ENCODE results near the gene MATCAP1. TPM values are rescaled to one million over a fixed set of nuclear protein-coding genes. Genes with fewer than 3 reads are reported as not detected.

MATCAP1 gene
- total and polyA plus RNA-seq, 8 donors: 36.8 to 66.9 (median 57.0) TPM

DNA sequence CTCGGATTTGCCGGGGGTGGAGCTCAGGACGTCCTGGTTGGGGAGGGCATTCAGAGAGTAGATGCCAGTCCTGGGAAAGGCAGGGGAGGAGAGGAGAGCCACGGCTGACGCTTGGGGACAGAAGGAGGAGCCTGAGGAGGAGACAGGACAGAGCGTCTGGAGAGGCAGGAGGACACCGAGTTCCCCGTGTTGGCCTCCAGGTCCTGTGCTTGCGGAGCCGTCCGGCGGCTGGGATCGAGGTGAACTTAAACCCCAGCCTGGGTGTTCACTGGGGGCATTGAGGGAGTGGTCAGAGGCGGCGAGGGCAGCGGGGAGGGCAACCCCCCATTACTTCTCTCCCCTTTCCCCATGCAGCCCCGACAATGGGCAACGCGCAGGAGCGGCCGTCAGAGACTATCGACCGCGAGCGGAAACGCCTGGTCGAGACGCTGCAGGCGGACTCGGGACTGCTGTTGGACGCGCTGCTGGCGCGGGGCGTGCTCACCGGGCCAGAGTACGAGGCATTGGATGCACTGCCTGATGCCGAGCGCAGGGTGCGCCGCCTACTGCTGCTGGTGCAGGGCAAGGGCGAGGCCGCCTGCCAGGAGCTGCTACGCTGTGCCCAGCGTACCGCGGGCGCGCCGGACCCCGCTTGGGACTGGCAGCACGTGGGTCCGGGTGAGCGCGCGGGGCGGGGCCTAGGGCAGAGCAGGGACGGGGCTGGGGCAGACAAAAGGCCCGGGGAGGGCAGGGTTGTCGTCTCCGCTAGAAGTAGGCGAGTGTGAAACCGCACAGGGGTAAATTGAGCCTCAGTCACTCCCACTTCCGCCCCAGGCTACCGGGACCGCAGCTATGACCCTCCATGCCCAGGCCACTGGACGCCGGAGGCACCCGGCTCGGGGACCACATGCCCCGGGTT lies 9.7 kb downstream of the MATCAP1 start:
- TF ChIP-seq CTCF (IDR thresholded peaks at IDR 0.05): peak in 1 of 2 donors; percentile 16
- Histone ChIP-seq H3K4me1 (peaks cover 38 to 80% of the 10 kb centered on the region in 2 donors), H3K36me3 (no peaks in the 10 kb centered on the region), H3K9me3 (no peaks in the 10 kb centered on the region), H3K4me3 (peak overlapping the region; percentile 21 to 39), H3K27me3 (peaks cover 0 to 72% of the 10 kb centered on the region in 2 donors), H3K27ac (peak overlapping the region; percentile 79 to 81)
- ATAC-seq (peak; percentile 72), DNase-seq (peak; percentile 45 to 95 (median 86))
- intact Hi-C loops (cut with DNase I): no loop called here

DNA sequence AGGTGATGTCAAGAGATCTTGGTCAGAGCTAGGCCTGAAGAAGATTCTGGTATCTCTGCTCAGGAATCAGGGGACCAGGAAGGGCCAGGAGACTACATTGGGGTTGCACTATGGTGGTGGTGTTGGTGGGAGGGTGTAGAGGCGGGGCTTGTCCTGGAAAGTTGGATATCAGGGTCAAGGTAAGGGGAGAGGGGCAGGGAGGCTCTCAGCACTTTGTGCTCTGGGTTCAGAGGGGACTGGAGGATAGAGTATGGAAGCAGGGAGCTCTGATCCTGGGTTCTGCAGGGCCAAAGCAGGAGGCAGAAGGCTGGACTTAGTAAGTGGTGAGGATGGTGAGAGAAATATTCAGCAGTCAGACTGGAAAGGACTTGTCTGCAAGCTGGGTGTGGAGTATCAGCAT lies 10.4 kb downstream of the MATCAP1 start:
- H3K4me3 ChIP-seq: peak overlapping the region; percentile 21 to 39
- ATAC-seq: no peak
- peak overlapping the region; percentile 79 to 81 for H3K27ac ChIP-seq
- H3K36me3 ChIP-seq: no peaks in the 10 kb centered on the region
- DNase-seq: no peak
- peaks cover 32 to 74% of the 10 kb centered on the region in 2 donors for H3K4me1 ChIP-seq
- intact Hi-C loops (cut with DNase I): no loop called here
- no peak for TF ChIP-seq CTCF (IDR thresholded peaks at IDR 0.05)
- no peaks in the 10 kb centered on the region for H3K9me3 ChIP-seq
- H3K27me3 ChIP-seq: peaks cover 0 to 77% of the 10 kb centered on the region in 2 donors

GRCh38 chr16:67170949-67171649 lies 12.7 kb downstream of the MATCAP1 start:
- DNase-seq (no peak), ATAC-seq (peak; percentile 6)
- H3K27me3 ChIP-seq: peaks cover 4 to 86% of the 10 kb centered on the region in 2 donors
- peak overlapping the region; percentile 81 to 90 for H3K27ac ChIP-seq
- intact Hi-C loops (cut with DNase I): no loop called here
- no peaks in the 10 kb centered on the region for H3K9me3 ChIP-seq
- no peak for TF ChIP-seq CTCF (IDR thresholded peaks at IDR 0.05)
- H3K4me3 ChIP-seq: peak overlapping the region; percentile 29 to 43
- no peaks in the 10 kb centered on the region for H3K36me3 ChIP-seq
- peaks cover 27 to 61% of the 10 kb centered on the region in 2 donors for H3K4me1 ChIP-seq

DNA sequence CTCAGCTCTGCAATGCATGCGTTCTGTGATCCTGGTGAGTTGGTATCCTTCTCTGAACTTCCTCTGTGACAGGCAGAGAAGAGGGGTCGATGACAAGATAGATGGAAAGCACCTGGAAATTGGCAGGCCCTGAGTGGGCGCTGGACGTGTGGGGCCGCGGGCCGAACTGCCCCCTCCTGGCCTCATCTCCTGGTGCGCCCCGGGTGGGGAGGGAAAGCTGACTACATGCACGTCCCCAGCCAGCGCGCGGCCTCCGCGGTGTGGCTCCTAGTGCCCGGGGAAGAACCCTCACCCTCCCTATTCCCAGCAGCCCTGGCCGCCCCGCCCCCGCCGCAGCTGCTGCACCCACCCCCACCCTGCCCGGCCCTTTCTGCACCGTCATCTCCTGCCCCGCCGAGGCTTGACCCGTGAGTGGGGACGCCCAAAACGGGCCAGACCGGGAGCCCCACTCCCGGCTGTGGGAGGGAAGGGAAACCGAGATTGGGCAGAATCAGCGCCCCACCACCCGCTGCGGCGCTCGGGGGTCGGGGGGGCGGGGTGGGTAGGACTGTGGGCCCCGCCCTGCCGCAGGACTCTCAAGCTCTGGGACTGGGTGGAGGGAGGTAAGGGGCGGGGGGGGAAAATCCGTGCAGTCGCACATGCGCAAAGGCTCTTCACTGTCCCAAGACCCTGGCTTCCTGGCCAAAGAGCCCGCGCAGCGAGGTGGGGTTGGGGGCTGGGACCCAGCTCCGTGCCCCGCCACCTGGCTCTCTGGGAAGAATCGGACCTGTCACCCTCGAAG lies 13.4 kb downstream of the MATCAP1 start, which contains the start of gene NOL3:
NOL3 (plus strand) TSS at position 371 of the 781 bp plus-strand sequence.
- peak; percentile 72 for ATAC-seq
- H3K27me3 ChIP-seq: peaks cover 11 to 90% of the 10 kb centered on the region in 2 donors
- no peaks in the 10 kb centered on the region for H3K36me3 ChIP-seq
- intact Hi-C loops (cut with DNase I): no loop called here
- peak within 1 kb of the TSS; percentile 81 to 90 for H3K27ac ChIP-seq
- no peak for TF ChIP-seq CTCF (IDR thresholded peaks at IDR 0.05)
- peak within 1 kb of the TSS; percentile 29 to 43 for H3K4me3 ChIP-seq
- H3K4me1 ChIP-seq: peaks cover 30 to 66% of the 10 kb centered on the region in 2 donors
- DNase-seq: peak; percentile 61 to 95 (median 82)
- H3K9me3 ChIP-seq: no peaks in the 10 kb centered on the region
